GM23338 (cell line): ENCODE results near the gene ATXN1L. TPM values are rescaled to one million over a fixed set of nuclear protein-coding genes. Genes with fewer than 3 reads are reported as not detected.

ENCODE experiments used
- ATAC-seq: fragments of 200-7000 bp; cut with Tn5 transposase; 3 replicates; pipeline ENCODE4 v1.9.1; 2020
- DNase-seq: peaks from one replicate; pipeline ENCODE4 v3.0.0-alpha.2; 2015; ENCODE audit warnings: low spot score
- H2AFZ ChIP-seq: fragments of 200-600 bp; sonication (generic); 2 replicates; pipeline ENCODE4 v1.8.0; 2016; ENCODE audit warnings: antibody characterized with exemption, mild to moderate bottlenecking, moderate library complexity
- H3F3A ChIP-seq: fragments of 200-600 bp; sonication (generic); replicated peaks from 2 replicates; pipeline ENCODE4 v1.8.0; 2017; ENCODE audit warnings: antibody characterized with exemption, mixed run types, low read depth
- H3K27ac ChIP-seq: fragments of 200-600 bp; sonication (generic); 2 replicates; pipeline ENCODE4 v1.6.1; 2016; ENCODE audit warnings: low read depth
- H3K27me3 ChIP-seq: fragments of 200-600 bp; sonication (generic); 2 replicates; pipeline ENCODE4 v1.8.0; 2016; ENCODE audit warnings: mild to moderate bottlenecking, mixed run types, moderate library complexity; ENCODE audit not compliant: insufficient read depth
- H3K36me3 ChIP-seq: fragments of 200-600 bp; sonication (generic); 2 replicates; pipeline ENCODE4 v1.8.0; 2016; ENCODE audit warnings: mild to moderate bottlenecking; ENCODE audit not compliant: insufficient read depth
- H3K4me1 ChIP-seq: fragments of 200-600 bp; sonication (generic); 2 replicates; pipeline ENCODE4 v1.8.0; 2016; ENCODE audit warnings: mild to moderate bottlenecking, moderate library complexity; ENCODE audit not compliant: insufficient read depth
- H3K4me2 ChIP-seq: fragments of 200-600 bp; sonication (generic); 2 replicates; pipeline ENCODE4 v1.7.1; 2017; ENCODE audit warnings: mixed run types
- H3K4me3 ChIP-seq: fragments of 200-600 bp; sonication (generic); 2 replicates; pipeline ENCODE4 v1.6.1; 2016; ENCODE audit warnings: mixed run types
- H3K79me2 ChIP-seq: fragments of 200-600 bp; sonication (generic); replicated peaks from 2 replicates; pipeline ENCODE4 v1.8.0; 2017; ENCODE audit warnings: mild to moderate bottlenecking; ENCODE audit not compliant: insufficient read depth
- H3K9me2 ChIP-seq: fragments of 200-600 bp; sonication (generic); 2 replicates; pipeline ENCODE4 v1.8.0; 2017; ENCODE audit not compliant: insufficient read depth
- H4K20me1 ChIP-seq: fragments of 200-600 bp; sonication (generic); replicated peaks from 2 replicates; pipeline ENCODE4 v1.8.0; 2017; ENCODE audit warnings: mild to moderate bottlenecking; ENCODE audit not compliant: insufficient read depth
- H3K27ac Mint-ChIP-seq: 2 replicates; pipeline ENCODE4 v1.8.0; 2020; ENCODE audit warnings: inconsistent platforms, mild to moderate bottlenecking, moderate library complexity, mixed read lengths
- H3K27me3 Mint-ChIP-seq: 3 replicates; pipeline ENCODE4 v1.8.0; 2022; ENCODE audit warnings: low read depth, mild to moderate bottlenecking, moderate library complexity, mixed read lengths, inconsistent platforms; ENCODE audit not compliant: insufficient read depth, poor library complexity
- H3K36me3 Mint-ChIP-seq: 3 replicates; pipeline ENCODE4 v1.8.0; 2021; ENCODE audit warnings: low read depth, mild to moderate bottlenecking, inconsistent platforms, moderate library complexity, mixed read lengths
- H3K4me1 Mint-ChIP-seq: 3 replicates; pipeline ENCODE4 v1.8.0; 2020; ENCODE audit warnings: mild to moderate bottlenecking, inconsistent platforms, mixed read lengths
- H3K4me3 Mint-ChIP-seq: 3 replicates; pipeline ENCODE4 v1.8.0; 2021; ENCODE audit warnings: moderate library complexity, mild to moderate bottlenecking, inconsistent platforms, mixed read lengths
- H3K9me3 Mint-ChIP-seq: 3 replicates; pipeline ENCODE4 v1.8.0; 2020; ENCODE audit warnings: moderate library complexity, mild to moderate bottlenecking, inconsistent platforms, mixed read lengths
- CREB1 ChIP-seq: fragments of 250-450 bp; sonication (Bioruptor Pico); IDR thresholded peaks from 2 replicates; pipeline ENCODE4 v1.5.0; 2020; ENCODE audit warnings: low read depth, mild to moderate bottlenecking, moderate library complexity
- EZH2 ChIP-seq: fragments of 200-600 bp; sonication (generic); IDR thresholded peaks from one replicate; pipeline ENCODE4 v1.8.0; 2017; ENCODE audit warnings: antibody characterized with exemption, mild to moderate bottlenecking, low read depth; ENCODE audit not compliant: unreplicated experiment
- EZH2phosphoT487 ChIP-seq: fragments of 200-600 bp; sonication (generic); IDR thresholded peaks from one replicate; pipeline ENCODE4 v1.8.1; 2018; ENCODE audit warnings: antibody characterized with exemption; ENCODE audit not compliant: unreplicated experiment
- JUNB ChIP-seq: IDR thresholded peaks from one replicate; pipeline ENCODE4 v1.6.1; 2016; ENCODE audit warnings: antibody characterized with exemption; ENCODE audit not compliant: unreplicated experiment
- NANOG ChIP-seq: IDR thresholded peaks from 2 replicates; pipeline ENCODE4 v1.6.1; 2016; ENCODE audit warnings: antibody characterized with exemption, borderline replicate concordance
- POLR2AphosphoS5 ChIP-seq: IDR thresholded peaks from 2 replicates; pipeline ENCODE4 v1.6.1; 2016; ENCODE audit warnings: antibody characterized with exemption, low read depth
- STAT1 ChIP-seq: IDR thresholded peaks from one replicate; pipeline ENCODE4 v1.6.1; 2016; ENCODE audit warnings: antibody characterized with exemption; ENCODE audit not compliant: unreplicated experiment
- ZNF114 ChIP-seq: fragments of 250-450 bp; sonication (Bioruptor Pico); IDR thresholded peaks from 2 replicates; pipeline ENCODE4 v1.5.0; 2020; ENCODE audit warnings: mild to moderate bottlenecking, moderate library complexity
- ZNF331 ChIP-seq: fragments of 250-450 bp; sonication (Bioruptor Pico); IDR thresholded peaks from 2 replicates; pipeline ENCODE4 v1.5.0; 2020; ENCODE audit warnings: low read depth, mild to moderate bottlenecking, moderate library complexity
- polyA plus RNA-seq: library from polyadenylated mRNA; unstranded; fragments of >200 nt; fragmentation: Nextera tagmentation; extraction: Ambion mirVana; gene quantifications from 2 replicates; pipeline ENCODE4 v1.2.1, GENCODE V29; 2016
- total RNA-seq: library from RNA; depleted of rRNA; stranded (reverse); fragments of >200 nt; shearing (Covaris generic); gene quantifications from 2 replicates; pipeline ENCODE4 v1.2.3, GENCODE V29; 2014
- TF ChIP-seq, protein P1 (sequence below): IDR thresholded peaks from one replicate; pipeline ENCODE4 v1.6.1; 2018; ENCODE audit warnings: antibody characterized with exemption; ENCODE audit not compliant: unreplicated experiment
- TF ChIP-seq, protein P2 (sequence below): fragments of 250-450 bp; sonication (Bioruptor Pico); IDR thresholded peaks from 2 replicates; pipeline ENCODE4 v1.5.0; 2020; ENCODE audit warnings: mild to moderate bottlenecking, moderate library complexity
- TF ChIP-seq, protein P3 (sequence below): IDR thresholded peaks from 2 replicates; pipeline ENCODE4 v1.6.1; 2016; ENCODE audit warnings: antibody characterized with exemption
- TF ChIP-seq, protein P4 (sequence below), 2 experiments: fragments of 200-600 bp in 1 of 2; sonication (generic) in 1 of 2; conservative IDR thresholded peaks; 2 replicates each; pipeline versions ENCODE4 v1.5.1 to v1.6.1; 2016 to 2017; ENCODE audit warnings: antibody characterized with exemption in 2 of 2, low read depth in 2 of 2, mild to moderate bottlenecking in 2 of 2, moderate library complexity in 1 of 2

Gene ATXN1L
- total and polyA plus RNA-seq, 2 experiments from 2014 or later: 8.5 to 22.1 TPM

DNA sequence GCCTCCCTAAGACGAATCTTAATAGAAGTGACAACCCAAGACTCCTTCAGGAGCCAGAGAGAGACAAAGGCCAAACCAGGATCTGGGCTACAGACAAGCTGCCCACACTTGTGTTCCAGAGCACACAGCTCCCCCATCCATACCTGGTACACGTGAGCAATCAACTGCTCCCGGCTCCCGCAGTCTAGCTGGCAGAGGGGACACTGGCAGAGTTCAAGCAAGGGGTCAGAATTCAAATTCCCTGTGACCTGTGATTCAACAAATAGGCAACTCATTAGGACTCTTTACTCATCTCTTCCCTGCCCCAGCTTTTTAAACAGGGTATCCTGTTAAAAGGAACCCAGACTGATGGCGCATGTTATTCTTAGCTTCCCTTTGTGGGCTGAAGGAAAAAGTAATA is 18.2 kb downstream of the ATXN1L start:
- no peak overlapping the region for H3K27ac Mint-ChIP-seq
- no peaks in the 10 kb centered on the region; the same call in none of the 2 replicates for H4K20me1 ChIP-seq
- no peak overlapping the region for H3K27ac ChIP-seq
- no peaks in the 10 kb centered on the region for H3F3A ChIP-seq
- H3K4me1 ChIP-seq: no peaks in the 10 kb centered on the region
- H3K4me3 Mint-ChIP-seq: no peak overlapping the region
- peaks cover 34% of the 10 kb centered on the region for H3K36me3 Mint-ChIP-seq
- H3K4me1 Mint-ChIP-seq: no peaks in the 10 kb centered on the region; the same call in 2 of the 3 replicates
- H3K4me3 ChIP-seq: no peak overlapping the region
- no peaks in the 10 kb centered on the region for H3K27me3 ChIP-seq
- H3K9me2 ChIP-seq: no peaks in the 10 kb centered on the region
- no peaks in the 10 kb centered on the region; the same call in 1 of the 2 replicates for H3K36me3 ChIP-seq
- H2AFZ ChIP-seq: no peak overlapping the region
- DNase-seq (no peak), ATAC-seq (no peak)
- peaks cover 2% of the 10 kb centered on the region for H3K27me3 Mint-ChIP-seq
- H3K4me2 ChIP-seq: no peak overlapping the region
- H3K9me3 Mint-ChIP-seq: no peaks in the 10 kb centered on the region
- H3K79me2 ChIP-seq: no peaks in the 10 kb centered on the region
- TF ChIP-seq STAT1 (no peak), POLR2AphosphoS5 (no peak), ZNF331 (CRISPR knock-in tag) (no peak), EZH2 (no peak), CREB1 (CRISPR knock-in tag) (no peak), JUNB (no peak), NANOG (no peak), ZNF114 (CRISPR knock-in tag) (no peak), EZH2phosphoT487 (no peak)
- TF ChIP-seq, protein P1, sequence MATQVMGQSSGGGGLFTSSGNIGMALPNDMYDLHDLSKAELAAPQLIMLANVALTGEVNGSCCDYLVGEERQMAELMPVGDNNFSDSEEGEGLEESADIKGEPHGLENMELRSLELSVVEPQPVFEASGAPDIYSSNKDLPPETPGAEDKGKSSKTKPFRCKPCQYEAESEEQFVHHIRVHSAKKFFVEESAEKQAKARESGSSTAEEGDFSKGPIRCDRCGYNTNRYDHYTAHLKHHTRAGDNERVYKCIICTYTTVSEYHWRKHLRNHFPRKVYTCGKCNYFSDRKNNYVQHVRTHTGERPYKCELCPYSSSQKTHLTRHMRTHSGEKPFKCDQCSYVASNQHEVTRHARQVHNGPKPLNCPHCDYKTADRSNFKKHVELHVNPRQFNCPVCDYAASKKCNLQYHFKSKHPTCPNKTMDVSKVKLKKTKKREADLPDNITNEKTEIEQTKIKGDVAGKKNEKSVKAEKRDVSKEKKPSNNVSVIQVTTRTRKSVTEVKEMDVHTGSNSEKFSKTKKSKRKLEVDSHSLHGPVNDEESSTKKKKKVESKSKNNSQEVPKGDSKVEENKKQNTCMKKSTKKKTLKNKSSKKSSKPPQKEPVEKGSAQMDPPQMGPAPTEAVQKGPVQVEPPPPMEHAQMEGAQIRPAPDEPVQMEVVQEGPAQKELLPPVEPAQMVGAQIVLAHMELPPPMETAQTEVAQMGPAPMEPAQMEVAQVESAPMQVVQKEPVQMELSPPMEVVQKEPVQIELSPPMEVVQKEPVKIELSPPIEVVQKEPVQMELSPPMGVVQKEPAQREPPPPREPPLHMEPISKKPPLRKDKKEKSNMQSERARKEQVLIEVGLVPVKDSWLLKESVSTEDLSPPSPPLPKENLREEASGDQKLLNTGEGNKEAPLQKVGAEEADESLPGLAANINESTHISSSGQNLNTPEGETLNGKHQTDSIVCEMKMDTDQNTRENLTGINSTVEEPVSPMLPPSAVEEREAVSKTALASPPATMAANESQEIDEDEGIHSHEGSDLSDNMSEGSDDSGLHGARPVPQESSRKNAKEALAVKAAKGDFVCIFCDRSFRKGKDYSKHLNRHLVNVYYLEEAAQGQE: no peak
- TF ChIP-seq, protein P2, sequence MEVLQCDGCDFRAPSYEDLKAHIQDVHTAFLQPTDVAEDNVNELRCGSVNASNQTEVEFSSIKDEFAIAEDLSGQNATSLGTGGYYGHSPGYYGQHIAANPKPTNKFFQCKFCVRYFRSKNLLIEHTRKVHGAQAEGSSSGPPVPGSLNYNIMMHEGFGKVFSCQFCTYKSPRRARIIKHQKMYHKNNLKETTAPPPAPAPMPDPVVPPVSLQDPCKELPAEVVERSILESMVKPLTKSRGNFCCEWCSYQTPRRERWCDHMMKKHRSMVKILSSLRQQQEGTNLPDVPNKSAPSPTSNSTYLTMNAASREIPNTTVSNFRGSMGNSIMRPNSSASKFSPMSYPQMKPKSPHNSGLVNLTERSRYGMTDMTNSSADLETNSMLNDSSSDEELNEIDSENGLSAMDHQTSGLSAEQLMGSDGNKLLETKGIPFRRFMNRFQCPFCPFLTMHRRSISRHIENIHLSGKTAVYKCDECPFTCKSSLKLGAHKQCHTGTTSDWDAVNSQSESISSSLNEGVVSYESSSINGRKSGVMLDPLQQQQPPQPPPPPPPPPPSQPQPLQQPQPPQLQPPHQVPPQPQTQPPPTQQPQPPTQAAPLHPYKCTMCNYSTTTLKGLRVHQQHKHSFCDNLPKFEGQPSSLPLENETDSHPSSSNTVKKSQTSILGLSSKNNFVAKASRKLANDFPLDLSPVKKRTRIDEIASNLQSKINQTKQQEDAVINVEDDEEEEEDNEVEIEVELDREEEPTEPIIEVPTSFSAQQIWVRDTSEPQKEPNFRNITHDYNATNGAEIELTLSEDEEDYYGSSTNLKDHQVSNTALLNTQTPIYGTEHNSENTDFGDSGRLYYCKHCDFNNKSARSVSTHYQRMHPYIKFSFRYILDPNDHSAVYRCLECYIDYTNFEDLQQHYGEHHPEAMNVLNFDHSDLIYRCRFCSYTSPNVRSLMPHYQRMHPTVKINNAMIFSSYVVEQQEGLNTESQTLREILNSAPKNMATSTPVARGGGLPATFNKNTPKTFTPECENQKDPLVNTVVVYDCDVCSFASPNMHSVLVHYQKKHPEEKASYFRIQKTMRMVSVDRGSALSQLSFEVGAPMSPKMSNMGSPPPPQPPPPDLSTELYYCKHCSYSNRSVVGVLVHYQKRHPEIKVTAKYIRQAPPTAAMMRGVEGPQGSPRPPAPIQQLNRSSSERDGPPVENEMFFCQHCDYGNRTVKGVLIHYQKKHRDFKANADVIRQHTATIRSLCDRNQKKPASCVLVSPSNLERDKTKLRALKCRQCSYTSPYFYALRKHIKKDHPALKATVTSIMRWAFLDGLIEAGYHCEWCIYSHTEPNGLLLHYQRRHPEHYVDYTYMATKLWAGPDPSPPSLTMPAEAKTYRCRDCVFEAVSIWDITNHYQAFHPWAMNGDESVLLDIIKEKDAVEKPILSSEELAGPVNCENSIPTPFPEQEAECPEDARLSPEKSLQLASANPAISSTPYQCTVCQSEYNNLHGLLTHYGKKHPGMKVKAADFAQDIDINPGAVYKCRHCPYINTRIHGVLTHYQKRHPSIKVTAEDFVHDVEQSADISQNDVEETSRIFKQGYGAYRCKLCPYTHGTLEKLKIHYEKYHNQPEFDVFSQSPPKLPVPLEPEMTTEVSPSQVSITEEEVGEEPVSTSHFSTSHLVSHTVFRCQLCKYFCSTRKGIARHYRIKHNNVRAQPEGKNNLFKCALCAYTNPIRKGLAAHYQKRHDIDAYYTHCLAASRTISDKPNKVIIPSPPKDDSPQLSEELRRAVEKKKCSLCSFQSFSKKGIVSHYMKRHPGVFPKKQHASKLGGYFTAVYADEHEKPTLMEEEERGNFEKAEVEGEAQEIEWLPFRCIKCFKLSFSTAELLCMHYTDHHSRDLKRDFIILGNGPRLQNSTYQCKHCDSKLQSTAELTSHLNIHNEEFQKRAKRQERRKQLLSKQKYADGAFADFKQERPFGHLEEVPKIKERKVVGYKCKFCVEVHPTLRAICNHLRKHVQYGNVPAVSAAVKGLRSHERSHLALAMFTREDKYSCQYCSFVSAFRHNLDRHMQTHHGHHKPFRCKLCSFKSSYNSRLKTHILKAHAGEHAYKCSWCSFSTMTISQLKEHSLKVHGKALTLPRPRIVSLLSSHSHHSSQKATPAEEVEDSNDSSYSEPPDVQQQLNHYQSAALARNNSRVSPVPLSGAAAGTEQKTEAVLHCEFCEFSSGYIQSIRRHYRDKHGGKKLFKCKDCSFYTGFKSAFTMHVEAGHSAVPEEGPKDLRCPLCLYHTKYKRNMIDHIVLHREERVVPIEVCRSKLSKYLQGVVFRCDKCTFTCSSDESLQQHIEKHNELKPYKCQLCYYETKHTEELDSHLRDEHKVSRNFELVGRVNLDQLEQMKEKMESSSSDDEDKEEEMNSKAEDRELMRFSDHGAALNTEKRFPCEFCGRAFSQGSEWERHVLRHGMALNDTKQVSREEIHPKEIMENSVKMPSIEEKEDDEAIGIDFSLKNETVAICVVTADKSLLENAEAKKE: no peak
- TF ChIP-seq, protein P3, sequence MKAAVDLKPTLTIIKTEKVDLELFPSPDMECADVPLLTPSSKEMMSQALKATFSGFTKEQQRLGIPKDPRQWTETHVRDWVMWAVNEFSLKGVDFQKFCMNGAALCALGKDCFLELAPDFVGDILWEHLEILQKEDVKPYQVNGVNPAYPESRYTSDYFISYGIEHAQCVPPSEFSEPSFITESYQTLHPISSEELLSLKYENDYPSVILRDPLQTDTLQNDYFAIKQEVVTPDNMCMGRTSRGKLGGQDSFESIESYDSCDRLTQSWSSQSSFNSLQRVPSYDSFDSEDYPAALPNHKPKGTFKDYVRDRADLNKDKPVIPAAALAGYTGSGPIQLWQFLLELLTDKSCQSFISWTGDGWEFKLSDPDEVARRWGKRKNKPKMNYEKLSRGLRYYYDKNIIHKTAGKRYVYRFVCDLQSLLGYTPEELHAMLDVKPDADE: no peak
- TF ChIP-seq, protein P4, sequence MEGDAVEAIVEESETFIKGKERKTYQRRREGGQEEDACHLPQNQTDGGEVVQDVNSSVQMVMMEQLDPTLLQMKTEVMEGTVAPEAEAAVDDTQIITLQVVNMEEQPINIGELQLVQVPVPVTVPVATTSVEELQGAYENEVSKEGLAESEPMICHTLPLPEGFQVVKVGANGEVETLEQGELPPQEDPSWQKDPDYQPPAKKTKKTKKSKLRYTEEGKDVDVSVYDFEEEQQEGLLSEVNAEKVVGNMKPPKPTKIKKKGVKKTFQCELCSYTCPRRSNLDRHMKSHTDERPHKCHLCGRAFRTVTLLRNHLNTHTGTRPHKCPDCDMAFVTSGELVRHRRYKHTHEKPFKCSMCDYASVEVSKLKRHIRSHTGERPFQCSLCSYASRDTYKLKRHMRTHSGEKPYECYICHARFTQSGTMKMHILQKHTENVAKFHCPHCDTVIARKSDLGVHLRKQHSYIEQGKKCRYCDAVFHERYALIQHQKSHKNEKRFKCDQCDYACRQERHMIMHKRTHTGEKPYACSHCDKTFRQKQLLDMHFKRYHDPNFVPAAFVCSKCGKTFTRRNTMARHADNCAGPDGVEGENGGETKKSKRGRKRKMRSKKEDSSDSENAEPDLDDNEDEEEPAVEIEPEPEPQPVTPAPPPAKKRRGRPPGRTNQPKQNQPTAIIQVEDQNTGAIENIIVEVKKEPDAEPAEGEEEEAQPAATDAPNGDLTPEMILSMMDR (conservative IDR thresholded peaks at IDR 0.05; ENCODE audit: low read depth in 2 of 2): no peak
